GOT3 (cell line): ENCODE data around the gene ACTR5.

Source experiments
- DNase-seq: peaks from one replicate; lab custom pipeline; 2025; ENCODE audit warnings: mixed read lengths; lab: John Stamatoyannopoulos, UW

The ACTR5 gene

DNA sequence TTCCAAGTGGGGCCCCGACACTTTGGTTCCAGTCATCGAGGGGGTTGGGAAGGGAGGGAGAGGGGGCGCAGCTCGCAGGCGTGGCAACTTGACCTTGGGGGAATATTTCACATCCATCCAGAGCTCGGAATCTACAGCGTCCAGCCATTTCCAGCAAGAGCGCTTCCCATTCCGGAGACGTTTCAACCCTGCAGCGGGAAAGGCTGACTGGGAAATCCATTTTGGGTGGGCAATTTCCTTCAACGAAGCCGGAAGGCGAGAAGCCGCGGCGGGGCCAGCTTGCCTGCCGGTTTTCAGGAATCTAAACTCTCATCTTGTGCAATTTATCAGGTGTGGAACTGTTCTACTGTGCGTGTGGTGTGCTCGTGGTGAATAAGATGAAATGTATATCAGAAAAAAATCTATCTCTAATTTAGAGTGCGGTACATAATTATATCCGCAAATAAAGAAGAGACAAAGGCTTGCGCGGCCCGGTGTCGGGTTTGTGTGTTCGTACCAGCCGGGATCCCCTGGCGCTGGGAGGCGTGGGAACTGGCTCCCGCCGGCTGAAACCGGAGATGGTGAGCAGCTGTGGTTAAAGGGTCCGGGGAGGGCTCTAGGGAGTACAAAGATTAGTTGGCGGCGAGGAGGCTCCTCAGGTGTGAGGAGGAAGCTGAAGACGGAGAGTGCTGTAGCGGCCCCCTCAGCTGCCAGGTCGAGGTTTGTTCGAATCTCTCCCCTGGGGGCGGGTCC is 19.2 kb upstream of the ACTR5 start:
- no peak for DNase-seq

DNA sequence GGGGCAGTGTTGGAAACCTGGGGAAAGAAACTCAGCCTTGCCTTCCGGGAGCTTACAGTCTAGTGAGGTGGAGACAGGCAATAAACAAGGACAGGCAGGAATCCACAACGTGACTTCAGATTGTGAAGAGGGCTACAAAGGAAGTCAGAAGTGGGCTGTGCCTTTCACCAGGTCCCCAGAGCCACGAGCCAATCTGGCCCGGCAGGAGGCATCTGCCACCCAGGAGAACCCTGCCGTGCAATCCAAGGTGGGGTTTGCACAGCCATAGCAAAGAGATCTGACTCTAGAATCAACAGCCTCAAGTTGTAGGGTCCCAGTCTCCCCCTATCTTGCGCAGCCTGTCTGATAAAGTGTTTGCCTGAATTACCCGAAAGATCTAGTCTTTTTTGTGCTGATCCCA is 18.5 kb upstream of the ACTR5 start:
- DNase-seq = no peak

DNA sequence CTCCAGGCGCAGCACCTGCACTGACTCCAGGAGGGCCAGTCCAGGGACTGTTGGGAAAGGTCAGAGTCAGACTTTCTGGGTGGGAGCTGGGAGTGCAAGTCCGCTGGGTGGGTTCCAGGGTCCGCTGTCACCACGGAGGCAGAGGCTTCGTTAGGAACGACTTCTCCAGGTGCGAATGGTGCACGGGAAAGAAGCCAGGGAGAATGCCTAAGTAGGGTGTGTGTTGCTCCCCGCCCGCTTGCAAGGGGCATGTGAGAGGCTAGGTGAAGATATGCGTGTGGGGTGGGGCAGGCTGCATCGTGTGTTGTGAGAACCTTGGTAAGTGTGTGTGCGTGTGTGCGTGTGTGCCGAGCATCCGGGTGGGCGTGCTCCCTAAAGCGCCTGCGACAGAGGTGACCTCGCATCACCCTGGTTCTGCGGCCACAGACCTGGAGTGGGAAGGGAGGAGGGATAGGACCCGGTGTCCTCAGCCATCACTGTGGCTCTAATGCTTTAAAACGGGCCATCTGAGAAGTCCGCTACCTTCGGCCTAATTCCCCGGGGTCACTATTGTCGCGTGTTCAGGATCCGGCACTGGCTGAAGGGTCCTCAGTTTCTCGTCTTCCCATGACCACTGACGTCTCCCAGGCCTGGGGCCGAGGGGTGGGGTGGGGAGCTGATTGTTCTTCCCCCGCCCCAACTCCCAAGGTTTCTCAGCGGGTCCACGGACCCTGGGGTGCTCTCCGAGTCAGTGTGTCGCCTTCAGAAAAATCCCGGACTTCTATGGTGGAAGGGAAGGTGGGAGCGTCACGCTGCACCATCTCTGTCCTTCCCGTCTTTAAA is 17.9 kb upstream of the ACTR5 start:
- no peak for DNase-seq

DNA sequence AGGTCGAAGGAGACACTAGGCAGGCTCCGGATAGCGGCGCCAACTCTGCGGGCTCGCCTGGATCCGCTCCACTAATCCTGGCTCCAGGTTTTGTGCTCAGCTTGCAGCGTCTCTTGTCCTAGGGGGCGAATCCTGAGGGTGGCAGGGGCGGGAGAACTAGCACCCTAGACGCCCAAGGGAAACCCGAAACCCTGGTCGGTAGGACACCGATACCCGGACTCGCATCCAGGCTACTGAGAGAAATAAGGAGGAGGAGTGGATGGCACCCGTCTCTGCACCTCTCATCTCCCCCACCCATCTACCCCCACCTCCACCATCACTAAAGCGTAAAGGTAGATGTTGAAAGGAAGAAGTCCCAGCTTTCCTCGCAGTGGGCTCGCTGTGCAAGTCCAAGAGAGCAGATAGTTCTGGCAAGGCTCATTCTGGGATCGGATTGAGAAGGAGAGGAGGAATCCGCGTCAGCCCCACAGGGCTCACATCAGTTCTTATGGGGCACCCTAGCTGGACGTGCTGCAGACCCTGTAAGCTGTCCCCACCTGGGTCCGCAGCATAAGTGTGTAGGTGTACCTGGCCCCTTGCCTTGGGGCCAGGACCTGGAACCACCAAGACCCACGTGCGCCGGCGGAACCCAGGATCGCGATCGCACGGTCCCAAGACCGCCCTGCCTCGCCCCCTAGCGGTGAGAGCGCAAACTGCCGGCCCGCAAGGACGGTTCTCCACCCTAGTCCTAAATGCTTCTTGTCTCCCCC is 17.1 kb upstream of the ACTR5 start:
- no peak for DNase-seq

DNA sequence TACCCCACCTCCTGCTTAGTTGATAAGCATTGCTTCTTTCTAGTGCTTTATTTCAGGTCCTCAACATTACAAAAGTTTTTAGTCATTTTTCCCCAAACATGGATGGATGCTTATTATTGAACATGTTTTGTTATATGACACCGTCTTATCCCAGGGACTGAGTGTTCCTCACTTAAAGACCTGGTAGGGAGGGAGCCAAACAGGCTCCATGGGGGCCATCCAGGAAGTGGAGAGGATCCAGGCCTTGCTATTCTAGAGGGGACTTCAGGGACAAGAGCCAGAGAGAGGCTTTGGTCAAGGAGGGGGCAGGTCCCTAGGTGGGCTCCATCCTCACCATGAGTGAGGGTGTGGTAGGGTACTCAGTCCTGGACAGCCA is 16.5 kb upstream of the ACTR5 start:
- DNase-seq = no peak

DNA sequence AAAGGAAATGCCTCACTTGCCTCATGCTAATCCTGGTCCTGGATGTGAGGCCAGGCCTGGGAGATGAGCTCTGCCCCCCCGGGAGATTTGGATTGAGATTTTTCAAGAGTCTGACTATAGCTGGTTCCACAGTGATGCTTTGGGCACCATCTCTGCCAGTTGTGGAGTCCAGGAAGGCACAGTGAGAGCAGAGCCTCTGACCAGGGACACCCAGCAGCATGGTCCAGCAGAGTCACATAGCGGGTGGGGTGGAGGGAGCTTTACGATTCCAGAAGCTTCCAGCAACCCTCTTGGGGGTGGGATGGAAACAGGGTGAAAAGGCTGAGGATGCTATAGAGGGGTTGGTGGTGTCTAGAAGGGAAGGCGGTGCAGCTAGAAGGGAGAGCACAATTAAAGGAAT is 15.3 kb upstream of the ACTR5 start:
- DNase-seq = no peak

DNA sequence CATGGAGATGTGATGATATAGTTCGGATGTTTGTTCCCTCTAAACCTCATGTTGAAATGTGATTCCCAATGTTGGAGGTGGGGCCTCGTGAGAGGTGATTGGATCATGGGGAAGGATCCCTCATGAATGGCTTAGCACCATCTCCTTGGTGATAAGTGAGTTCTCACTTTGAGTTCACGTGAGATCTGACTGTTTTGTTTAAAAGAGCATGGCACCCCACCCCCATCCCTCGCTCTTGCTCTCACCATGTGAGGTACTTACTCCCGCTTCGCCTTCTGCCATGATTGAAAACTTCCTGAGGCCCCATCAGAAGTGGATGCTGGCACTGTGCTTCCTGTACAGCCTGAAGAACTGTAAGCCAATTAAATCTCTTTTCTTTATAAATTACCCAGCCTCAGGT is 13.1 kb upstream of the ACTR5 start:
- DNase-seq = no peak

DNA sequence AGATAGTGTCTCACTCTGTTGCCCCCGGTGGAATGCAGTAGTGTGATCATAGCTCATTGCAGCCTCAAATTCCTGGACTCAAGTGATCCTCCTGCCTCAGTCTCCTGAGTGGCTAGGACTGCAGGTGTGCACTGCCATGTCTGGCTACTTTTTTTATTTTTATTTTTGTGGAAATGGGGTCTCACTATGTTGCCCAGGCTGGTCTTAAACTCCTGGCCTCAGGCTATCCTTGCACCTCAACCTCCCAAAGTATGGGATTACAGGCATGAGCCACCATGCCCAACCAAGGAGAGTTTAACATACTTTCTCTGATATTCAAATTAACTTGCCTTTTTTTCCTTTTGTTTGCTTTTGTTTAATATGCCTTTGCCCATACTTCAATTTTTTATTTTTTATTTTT is 10.4 kb upstream of the ACTR5 start:
- DNase-seq = no peak

DNA sequence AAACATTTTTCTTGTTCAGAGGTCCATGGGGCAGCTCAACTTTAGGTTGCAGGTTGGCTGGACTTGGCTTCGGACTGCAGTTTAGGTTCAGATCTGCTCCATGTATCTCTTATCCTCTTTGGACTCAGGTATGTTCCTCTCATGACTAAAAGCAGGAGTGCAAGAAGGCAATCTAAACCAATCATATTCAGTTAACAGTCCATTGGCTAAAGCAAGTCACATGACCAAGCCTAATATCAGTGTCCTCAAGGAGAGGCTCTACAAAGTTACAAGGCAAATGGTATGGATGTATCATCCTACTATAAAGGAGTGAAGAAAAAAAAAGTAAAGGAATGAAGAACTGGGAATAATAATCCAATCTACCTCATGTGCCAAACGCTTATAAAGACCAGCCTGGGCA is 2.5 kb upstream of the ACTR5 start:
- DNase-seq = no peak

DNA sequence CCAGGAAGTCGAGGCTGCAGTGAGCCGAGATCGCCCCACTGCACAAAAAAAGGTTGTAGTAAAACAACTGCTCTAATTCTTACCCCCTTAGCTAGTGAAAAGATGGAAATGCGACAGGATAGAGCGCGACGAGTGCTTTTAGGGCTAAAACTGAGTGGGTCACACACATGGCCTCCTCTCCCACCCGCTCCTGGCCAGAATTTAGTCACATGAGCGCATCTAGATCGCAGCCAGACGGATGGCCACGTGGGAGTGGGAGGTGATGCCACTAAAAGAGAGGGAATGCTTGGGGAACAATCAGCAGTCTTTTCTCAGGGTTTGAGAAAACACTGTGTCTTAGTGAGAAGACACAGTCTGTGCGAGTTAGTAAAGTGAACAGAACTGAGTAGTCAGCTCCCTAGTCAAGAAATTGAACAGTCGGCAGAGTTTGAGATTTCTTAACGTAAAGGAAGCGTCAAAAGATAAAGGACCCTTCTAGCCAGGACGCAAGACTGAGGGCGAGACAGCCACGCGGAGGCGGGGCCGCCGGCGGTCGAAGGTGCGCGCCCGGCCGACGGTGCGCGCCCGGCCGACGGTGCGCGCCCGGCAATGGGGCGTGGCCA is 664 bp upstream of the ACTR5 start:
- DNase-seq = no peak

DNA sequence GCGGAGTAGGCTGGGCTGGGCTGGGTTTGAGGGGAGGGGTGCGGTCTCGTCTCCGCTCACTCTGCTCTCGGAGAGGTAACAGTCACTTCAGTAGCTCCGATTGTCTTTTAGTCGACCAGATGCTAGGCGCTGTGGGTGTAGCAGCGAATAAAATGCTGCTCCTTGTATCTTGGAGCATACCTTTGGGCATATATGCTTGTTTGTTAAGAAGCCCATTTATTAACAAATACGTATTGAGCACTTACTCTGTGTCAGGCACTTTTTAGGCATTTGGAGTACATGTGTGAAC is 545 bp downstream of the ACTR5 start:
- DNase-seq = no peak

DNA sequence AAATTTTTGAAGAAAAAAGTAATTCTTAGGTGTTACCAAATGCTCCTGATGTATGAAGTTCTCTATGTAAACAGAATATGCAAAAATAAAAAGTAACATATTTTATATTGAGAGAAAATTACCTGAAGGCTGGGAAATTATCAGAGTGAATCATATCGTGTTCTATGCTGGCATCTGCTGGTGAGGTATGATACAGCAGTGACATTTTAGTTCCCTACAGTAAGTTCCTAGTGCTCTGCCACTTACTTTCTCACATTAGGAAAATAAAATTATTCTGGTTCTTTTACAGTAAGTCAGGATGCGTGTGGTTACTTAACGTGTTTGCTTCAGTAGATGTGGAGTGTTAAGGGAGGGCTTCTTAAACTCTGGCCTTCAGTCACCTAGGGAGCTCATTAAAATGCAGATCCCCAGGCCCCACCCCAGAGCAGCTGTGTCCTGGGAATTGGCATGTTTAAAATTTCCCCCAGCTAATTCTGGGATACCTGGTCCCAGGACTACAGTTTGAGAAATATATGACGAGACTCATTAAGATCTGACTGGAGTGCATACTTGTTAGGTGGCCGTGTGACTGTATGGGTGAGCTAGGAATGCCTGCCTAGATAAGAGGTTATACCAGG is 3.2 kb downstream of the ACTR5 start:
- DNase-seq = no peak

DNA sequence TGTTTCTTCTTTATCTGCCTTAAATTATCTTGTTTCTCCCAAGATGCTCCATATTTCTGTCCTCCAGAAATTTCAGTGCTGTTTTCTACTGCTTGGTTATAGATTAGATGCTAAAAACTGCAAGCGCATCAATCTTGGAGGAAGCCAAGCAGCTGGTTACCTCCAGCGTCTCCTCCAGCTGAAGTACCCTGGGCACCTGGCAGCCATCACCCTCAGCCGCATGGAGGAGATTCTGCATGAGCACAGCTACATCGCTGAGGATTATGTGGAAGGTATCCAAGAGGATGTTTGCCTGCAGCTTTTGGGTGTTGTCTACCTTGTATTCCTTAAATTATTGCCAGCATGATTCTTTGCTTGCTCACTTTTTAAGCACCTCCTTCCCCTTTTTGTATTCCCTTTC is 3.8 kb downstream of the ACTR5 start:
- DNase-seq = no peak

DNA sequence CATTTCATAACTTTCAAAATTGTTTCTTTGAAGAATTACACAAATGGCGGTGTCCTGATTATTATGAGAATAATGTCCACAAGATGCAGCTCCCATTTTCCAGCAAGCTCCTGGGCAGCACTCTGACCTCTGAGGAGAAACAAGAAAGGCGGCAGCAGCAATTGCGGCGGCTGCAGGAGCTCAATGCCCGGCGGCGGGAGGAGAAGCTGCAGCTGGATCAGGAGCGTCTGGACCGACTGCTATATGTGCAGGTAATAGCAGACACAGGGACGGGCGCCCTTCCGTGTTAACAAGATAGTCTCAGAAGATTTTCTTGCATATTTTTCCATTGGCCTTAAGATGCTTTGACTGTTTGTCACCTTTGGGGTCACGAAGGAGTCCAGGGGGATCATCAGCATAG is 6.7 kb downstream of the ACTR5 start:
- no peak for DNase-seq

DNA sequence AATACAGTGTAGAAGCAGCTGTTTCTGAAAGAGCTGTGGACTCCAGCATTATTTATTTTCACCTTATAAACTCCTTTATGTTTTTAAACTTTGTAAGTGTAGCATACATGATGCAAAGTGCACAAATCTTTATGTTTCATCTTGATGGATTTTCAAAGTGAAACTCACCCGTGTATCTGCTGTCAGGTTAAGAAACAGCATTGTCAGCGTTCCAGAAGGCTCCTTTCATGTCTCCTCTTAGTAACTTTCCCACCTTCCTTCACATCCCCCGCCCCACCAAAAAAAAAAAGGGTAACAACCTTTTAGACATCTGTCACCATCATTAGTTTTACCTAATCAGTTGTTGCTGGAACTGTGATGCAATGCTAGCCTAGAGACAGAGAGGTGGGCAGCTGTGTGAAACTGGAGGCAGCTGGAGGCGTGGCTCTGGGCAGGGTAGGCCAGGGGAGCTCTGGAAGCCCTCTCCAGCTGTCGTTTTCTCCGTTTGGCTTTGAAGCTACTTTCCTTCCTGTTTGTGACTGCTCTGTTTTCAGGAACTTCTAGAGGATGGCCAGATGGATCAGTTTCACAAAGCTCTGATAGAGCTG is 7.2 kb downstream of the ACTR5 start:
- no peak for DNase-seq

DNA sequence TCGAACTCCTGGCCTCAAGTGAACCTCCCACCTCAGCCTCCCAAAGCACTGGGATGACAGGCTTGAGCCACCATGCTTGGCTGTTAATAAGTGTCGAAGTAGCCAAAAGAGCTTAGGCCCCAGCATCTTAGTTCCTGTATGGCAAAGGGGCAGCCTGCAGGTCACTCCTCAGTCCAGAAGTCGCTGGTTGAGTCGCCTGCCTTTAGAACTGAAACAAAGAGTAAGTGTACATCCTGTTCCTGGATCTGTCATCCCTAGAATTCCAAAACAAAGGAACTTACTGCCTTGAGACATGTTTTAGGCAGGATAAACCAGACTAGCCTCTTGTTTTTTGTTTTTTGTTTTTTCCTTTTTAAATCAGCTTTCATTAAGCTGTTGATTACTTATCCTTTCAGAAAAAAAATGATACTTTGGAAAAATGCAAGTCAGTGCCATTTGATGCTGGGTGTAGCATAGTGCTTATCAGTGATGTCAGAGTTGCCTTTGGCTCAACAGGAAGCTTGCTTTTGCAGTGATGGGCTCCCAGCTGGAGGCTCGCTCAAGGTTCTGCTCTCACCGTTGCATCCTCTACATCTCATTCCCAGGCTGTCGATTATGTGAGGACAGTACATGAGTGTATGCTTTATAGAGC is 9.0 kb downstream of the ACTR5 start:
- no peak for DNase-seq

DNA sequence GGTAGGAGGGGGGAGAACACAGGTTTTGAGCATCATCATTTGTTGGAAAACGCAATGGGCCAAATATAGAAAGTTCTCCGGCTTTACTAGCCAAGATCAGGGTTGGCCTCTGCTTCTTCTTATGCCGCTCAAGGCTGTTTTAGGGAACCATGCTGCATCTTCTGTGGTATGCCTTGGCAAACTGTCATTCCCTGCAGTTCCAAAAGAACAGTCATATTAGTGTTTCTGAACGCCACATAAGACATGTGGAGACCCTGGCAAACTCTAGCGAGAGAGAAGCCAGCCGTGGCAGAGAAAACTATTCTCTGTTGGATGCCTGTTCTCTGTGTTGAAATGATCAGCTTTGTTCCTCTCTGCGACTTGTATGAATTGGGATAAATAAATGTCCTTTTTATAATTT is 10.8 kb downstream of the ACTR5 start:
- no peak for DNase-seq

DNA sequence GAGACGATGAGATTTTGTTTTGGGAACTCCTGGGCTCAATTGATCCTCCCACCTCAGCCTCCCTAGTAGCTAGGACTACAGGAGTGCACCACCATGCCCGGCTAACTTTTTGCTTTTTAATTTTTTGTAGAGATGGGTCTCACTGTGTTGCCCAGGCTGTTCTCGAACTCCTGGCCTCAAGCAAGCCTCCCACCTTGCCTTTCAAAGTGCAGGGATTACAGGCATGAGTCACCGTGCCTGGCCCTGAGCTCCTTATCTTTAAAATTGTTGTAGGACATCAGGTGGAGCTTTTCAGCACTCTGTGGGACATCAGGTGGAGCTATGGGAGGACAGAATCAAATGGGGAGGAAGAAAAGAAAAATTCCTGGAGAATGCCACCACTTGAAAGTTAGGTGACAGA is 12.7 kb downstream of the ACTR5 start:
- no peak for DNase-seq

DNA sequence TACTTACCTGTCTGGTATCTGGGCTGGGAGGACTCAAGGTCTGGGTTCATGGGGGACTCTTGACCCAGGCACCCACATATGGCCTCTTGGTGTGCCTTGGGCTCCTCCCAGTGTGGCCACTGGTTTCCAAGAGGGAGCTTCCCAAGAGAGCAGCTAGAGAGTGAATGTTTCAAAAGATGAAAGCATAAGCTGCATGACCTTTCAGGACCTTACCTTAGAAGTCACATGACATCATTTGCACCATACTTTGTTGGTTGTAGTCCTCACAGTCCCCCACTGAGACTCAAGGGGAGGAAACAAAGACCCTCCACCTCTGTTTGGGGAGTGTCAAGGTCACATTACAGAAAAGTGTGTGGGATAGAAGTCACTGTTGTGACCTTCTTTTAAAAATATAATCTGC is 13.9 kb downstream of the ACTR5 start:
- no peak for DNase-seq

DNA sequence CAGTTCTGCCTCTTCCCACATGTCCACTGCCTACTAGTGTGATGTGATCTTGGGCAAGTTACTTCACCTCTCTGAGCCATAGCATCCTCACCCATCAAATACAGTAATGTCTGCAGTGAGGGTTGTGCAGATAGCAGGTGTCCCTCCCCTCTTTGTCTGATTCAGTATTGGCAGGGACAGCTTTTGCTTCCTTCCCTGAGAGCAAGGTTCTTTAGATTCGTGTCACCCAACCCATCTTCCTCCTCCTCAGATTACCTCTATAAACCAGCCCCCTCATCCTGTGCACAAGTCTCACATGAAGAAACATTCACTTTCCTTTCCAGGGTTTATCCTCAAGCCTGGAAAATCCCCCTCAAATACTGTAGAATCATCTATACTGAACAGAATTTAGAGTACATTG is 15.4 kb downstream of the ACTR5 start:
- DNase-seq = no peak

DNA sequence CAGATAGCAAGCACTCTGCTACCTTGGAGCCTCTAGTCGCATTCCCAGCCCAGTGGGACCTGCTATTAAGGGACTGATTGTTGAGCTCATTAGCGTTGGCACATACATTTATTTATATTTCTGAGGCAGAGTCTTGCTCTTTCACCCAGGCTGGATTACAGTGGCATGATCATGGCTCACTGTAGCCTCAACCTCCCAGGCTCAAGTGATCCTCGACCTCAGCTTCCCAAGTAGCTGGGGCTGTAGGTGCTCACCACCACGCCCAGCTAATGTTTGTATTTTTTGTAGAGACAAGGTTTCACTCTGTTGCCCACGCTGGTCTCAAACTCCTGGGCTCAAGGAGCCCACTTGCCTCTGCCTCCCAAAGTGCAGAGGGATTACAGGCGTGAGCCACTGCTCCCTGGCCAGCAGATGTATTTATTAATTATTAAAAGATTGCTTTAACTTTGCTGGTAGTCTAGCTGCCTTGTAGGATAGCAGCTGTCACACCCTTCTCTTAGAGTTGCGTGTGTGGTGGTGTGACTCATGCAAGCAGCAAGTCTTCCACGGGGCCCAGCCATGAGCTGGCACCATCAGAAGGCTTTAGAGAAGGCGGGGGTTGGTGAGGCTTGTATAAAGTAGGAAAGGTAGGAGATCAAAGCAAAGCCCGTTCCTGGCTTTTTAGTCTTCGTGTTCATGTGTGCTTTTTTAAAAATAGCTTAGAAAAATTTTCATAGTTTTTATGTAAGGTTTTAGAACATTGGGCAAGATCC is 16.5 kb downstream of the ACTR5 start:
- DNase-seq = peak; percentile 30
